Panc1 (cell line): ENCODE data around the gene IGF1. TPM values are rescaled to one million over a fixed set of nuclear protein-coding genes. Genes with fewer than 3 reads are reported as not detected.

Experiments
- ATAC-seq: fragments of 200-7000 bp; cut with Tn5 transposase; 2 replicates; pipeline ENCODE4 v1.9.1; 2020; ENCODE audit warnings: mild to moderate bottlenecking, moderate library complexity
- BruUV-seq: library from RNA; stranded (reverse); fragments of 400-500 nt; replicated peaks from 2 replicates; lab custom pipeline; 2021; lab: Mats Ljungman, UMichigan
- CTCF ChIA-PET: fragments of 300-600 bp; sonication (Branson Sonifier 250); formaldehyde crosslinking; loops from one replicate; lab custom pipeline; 2022; ENCODE audit warnings: antibody characterized with exemption; lab: Charles Lee
- POLR2A ChIA-PET: fragments of 300-600 bp; sonication (Branson Sonifier 250); formaldehyde crosslinking; loops from one replicate; lab custom pipeline; 2022; ENCODE audit warnings: antibody characterized with exemption; lab: Charles Lee
- DNase-seq: peaks from one replicate; pipeline ENCODE4 v3.0.0-alpha.2; 2010; ENCODE audit warnings: low read depth, low spot score
- H3K27ac ChIP-seq: 2 replicates; pipeline ENCODE4 v1.5.1; 2011; ENCODE audit warnings: mild to moderate bottlenecking, low read length, inconsistent platforms
- H3K27me3 ChIP-seq: fragments of 200-500 bp; sonication (Bioruptor generic); 2 replicates; pipeline ENCODE4 v1.6.0; 2014; ENCODE audit warnings: low read length, inconsistent platforms; ENCODE audit not compliant: control insufficient read depth, insufficient read depth
- H3K36me3 ChIP-seq: fragments of 200-500 bp; sonication (Bioruptor generic); 2 replicates; pipeline ENCODE4 v1.5.1; 2014; ENCODE audit warnings: inconsistent platforms, mild to moderate bottlenecking, low read length, moderate library complexity; ENCODE audit not compliant: control insufficient read depth, insufficient read depth
- H3K4me1 ChIP-seq: 2 replicates; pipeline ENCODE4 v1.5.1; 2011; ENCODE audit warnings: inconsistent platforms, mild to moderate bottlenecking, low read length, moderate library complexity; ENCODE audit not compliant: control insufficient read depth, insufficient read depth
- H3K4me3 ChIP-seq, 2 experiments: 2 replicates each; pipeline ENCODE4 v1.5.1; 2011 to 2012; ENCODE audit warnings: low read depth in 2 of 2, low read length in 2 of 2, mild to moderate bottlenecking in 2 of 2, inconsistent platforms in 1 of 2, moderate library complexity in 1 of 2
- H3K9me3 ChIP-seq: fragments of 200-500 bp; sonication (Bioruptor generic); 2 replicates; pipeline ENCODE4 v1.5.1; 2014; ENCODE audit warnings: low read depth, mild to moderate bottlenecking, inconsistent platforms, low read length, moderate library complexity; ENCODE audit not compliant: control insufficient read depth, insufficient read depth
- POLR2AphosphoS5 ChIP-seq: IDR thresholded peaks from 2 replicates; pipeline ENCODE4 v1.6.1; 2012; ENCODE audit warnings: mild to moderate bottlenecking, low read depth, low read length, moderate library complexity
- SIN3A ChIP-seq: IDR thresholded peaks from 2 replicates; pipeline ENCODE4 v1.6.1; 2012; ENCODE audit warnings: low read depth, mild to moderate bottlenecking, low read length, moderate library complexity, borderline replicate concordance; ENCODE audit not compliant: insufficient read depth
- TCF7L2 ChIP-seq: IDR thresholded peaks from 2 replicates; pipeline ENCODE4 v1.6.1; 2011; ENCODE audit warnings: mild to moderate bottlenecking, low read depth, low read length, inconsistent platforms
- in situ Hi-C: cut with HindIII; loops from 2 replicates; pipeline ENCODE4 v1.10.0; 2016; ENCODE audit warnings: low sequenced_read_pairs, low pct_unique_long_range_greater_than_20kb
- intact Hi-C: fragments of 100-400 bp; cut with micrococcal nuclease; formaldehyde crosslinking; loops from one replicate; pipeline ENCODE4 v1.10.0; 2022; ENCODE audit not compliant: unreplicated experiment
- total RNA-seq: library from RNA; stranded (reverse); gene quantifications from one replicate; pipeline ENCODE4 v1.2.1, GENCODE V29; 2021; ENCODE audit not compliant: unreplicated experiment
- TF ChIP-seq, protein P1 (sequence below), 2 experiments: IDR thresholded peaks; 2 replicates each; pipeline ENCODE4 v1.6.1; 2011 to 2012; ENCODE audit warnings: low read depth in 2 of 2, control low read depth in 1 of 2, low read length in 1 of 2, mild to moderate bottlenecking in 1 of 2, moderate library complexity in 1 of 2; ENCODE audit not compliant: insufficient read depth in 1 of 2
- TF ChIP-seq, protein P2 (sequence below): fragments of 450-650 bp; IDR thresholded peaks from 2 replicates; pipeline ENCODE4 v1.5.1; 2017; ENCODE audit warnings: mild to moderate bottlenecking

IGF1 gene
- total RNA-seq, 1 experiment from 2014 or later: not detected

DNA sequence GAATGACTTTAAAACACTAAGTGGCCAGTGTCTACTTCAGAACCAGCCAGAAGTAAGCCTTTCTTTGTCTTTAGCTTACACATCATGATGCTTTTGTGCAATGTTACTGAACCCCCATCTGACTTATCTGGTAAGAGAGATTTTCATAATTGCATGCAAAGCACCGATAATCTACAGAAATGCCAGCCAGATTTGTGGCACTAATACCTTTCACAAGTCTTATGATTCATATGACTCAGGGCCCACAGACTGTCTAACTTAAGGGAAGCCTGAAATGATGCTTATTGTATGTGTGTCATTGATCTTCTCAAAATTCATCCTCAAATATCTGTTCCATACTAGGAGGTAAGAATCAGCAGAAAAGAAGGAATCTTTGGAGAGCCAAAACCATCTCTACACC, 18.0 kb downstream of the IGF1 start:
- CTCF ChIA-PET: no interaction called here
- no peak for TF ChIP-seq POLR2AphosphoS5
- TF ChIP-seq, protein P1, sequence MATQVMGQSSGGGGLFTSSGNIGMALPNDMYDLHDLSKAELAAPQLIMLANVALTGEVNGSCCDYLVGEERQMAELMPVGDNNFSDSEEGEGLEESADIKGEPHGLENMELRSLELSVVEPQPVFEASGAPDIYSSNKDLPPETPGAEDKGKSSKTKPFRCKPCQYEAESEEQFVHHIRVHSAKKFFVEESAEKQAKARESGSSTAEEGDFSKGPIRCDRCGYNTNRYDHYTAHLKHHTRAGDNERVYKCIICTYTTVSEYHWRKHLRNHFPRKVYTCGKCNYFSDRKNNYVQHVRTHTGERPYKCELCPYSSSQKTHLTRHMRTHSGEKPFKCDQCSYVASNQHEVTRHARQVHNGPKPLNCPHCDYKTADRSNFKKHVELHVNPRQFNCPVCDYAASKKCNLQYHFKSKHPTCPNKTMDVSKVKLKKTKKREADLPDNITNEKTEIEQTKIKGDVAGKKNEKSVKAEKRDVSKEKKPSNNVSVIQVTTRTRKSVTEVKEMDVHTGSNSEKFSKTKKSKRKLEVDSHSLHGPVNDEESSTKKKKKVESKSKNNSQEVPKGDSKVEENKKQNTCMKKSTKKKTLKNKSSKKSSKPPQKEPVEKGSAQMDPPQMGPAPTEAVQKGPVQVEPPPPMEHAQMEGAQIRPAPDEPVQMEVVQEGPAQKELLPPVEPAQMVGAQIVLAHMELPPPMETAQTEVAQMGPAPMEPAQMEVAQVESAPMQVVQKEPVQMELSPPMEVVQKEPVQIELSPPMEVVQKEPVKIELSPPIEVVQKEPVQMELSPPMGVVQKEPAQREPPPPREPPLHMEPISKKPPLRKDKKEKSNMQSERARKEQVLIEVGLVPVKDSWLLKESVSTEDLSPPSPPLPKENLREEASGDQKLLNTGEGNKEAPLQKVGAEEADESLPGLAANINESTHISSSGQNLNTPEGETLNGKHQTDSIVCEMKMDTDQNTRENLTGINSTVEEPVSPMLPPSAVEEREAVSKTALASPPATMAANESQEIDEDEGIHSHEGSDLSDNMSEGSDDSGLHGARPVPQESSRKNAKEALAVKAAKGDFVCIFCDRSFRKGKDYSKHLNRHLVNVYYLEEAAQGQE (IDR thresholded peaks at IDR 0.05; ENCODE audit: insufficient read depth in 1 of 2, low read depth in 2 of 2, low read length in 1 of 2): no peak
- TF ChIP-seq SIN3A: no peak
- TF ChIP-seq TCF7L2: no peak
- TF ChIP-seq, protein P2, sequence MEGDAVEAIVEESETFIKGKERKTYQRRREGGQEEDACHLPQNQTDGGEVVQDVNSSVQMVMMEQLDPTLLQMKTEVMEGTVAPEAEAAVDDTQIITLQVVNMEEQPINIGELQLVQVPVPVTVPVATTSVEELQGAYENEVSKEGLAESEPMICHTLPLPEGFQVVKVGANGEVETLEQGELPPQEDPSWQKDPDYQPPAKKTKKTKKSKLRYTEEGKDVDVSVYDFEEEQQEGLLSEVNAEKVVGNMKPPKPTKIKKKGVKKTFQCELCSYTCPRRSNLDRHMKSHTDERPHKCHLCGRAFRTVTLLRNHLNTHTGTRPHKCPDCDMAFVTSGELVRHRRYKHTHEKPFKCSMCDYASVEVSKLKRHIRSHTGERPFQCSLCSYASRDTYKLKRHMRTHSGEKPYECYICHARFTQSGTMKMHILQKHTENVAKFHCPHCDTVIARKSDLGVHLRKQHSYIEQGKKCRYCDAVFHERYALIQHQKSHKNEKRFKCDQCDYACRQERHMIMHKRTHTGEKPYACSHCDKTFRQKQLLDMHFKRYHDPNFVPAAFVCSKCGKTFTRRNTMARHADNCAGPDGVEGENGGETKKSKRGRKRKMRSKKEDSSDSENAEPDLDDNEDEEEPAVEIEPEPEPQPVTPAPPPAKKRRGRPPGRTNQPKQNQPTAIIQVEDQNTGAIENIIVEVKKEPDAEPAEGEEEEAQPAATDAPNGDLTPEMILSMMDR: no peak
- DNase-seq (no peak), ATAC-seq (no peak)
- Histone ChIP-seq H3K9me3 (no peaks in the 10 kb centered on the region), H3K27ac (no peak overlapping the region), H3K36me3 (no peaks in the 10 kb centered on the region), H3K4me3 (no peak overlapping the region), H3K27me3 (no peaks in the 10 kb centered on the region), H3K4me1 (no peaks in the 10 kb centered on the region)
- POLR2A ChIA-PET: no interaction called here
- in situ Hi-C loops: no loop called here
- intact Hi-C loops: no loop called here
- BruUV-seq: no TSS peak

DNA sequence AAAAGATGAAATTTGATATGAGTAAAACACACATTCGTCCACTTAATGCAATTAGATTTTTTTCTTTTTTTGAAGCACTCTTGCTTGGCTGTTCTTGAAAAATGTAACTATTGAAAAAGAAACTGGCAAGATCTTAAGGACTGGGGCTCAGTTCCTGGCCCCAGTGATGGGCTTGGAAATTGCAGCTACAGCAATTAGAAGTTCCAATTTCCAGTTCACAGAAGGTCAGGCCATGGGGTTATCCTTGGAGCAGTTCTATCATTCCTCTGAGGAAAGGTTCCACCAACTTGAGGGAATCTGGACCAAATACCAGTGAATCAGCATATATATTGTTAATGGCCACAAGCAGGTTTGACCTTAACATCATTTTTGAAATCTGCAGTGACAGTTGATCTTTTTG, 18.9 kb downstream of the IGF1 start:
- no TSS peak for BruUV-seq
- in situ Hi-C loops: no loop called here
- no peaks in the 10 kb centered on the region for H3K4me1 ChIP-seq
- intact Hi-C loops: no loop called here
- CTCF ChIA-PET: no interaction called here
- H3K27ac ChIP-seq: no peak overlapping the region
- H3K4me3 ChIP-seq: no peak overlapping the region
- ATAC-seq (no peak), DNase-seq (no peak)
- H3K36me3 ChIP-seq: no peaks in the 10 kb centered on the region
- no peaks in the 10 kb centered on the region for H3K27me3 ChIP-seq
- POLR2A ChIA-PET: no interaction called here
- TF ChIP-seq TCF7L2 (no peak), SIN3A (no peak), POLR2AphosphoS5 (no peak)
- TF ChIP-seq, protein P2: no peak
- TF ChIP-seq, protein P1 (IDR thresholded peaks at IDR 0.05; ENCODE audit: insufficient read depth in 1 of 2, low read depth in 2 of 2, low read length in 1 of 2): no peak
- H3K9me3 ChIP-seq: no peaks in the 10 kb centered on the region
